ENCODE data around the gene ROR1. TPM values are rescaled to one million over a fixed set of nuclear protein-coding genes. Genes with fewer than 3 reads are reported as not detected.

The ROR1 gene
- total and polyA plus RNA-seq, 2 experiments from 2014 or later: 27.6 to 47.8 TPM

- Histone ChIP-seq H3K36me3 (no peaks in the 10 kb centered on the region), H3K27me3 (no peaks in the 10 kb centered on the region), H3K4me3 (no peak overlapping the region), H3K9me3 (ENCODE audit: low read depth) (no peaks in the 10 kb centered on the region), H3K4me1 (ENCODE audit: low read depth) (no peaks in the 10 kb centered on the region), H3K27ac (no peak overlapping the region)
- DNase-seq (ENCODE audit: low read depth in 1 of 2, low spot score in 1 of 2): no peak
- no peak for TF ChIP-seq CTCF (IDR thresholded peaks at IDR 0.05; ENCODE audit: low read depth, low read length)
These were observed 348.8 kb downstream of the ROR1 start for GRCh38 chr1:64122588-64122987.

GRCh38 chr1:64124704-64125440 lies 351.1 kb downstream of the ROR1 start:
- H3K27me3 ChIP-seq: no peaks in the 10 kb centered on the region
- no peak overlapping the region for H3K27ac ChIP-seq
- no peak overlapping the region for H3K4me3 ChIP-seq
- TF ChIP-seq CTCF (IDR thresholded peaks at IDR 0.05; ENCODE audit: low read depth, low read length): no peak
- no peaks in the 10 kb centered on the region for H3K9me3 ChIP-seq (ENCODE audit: low read depth)
- H3K4me1 ChIP-seq (ENCODE audit: low read depth): peaks cover 12% of the 10 kb centered on the region
- no peaks in the 10 kb centered on the region for H3K36me3 ChIP-seq
- DNase-seq (ENCODE audit: low read depth in 1 of 2, low spot score in 1 of 2): no peak

- peaks cover 20% of the 10 kb centered on the region for H3K4me1 ChIP-seq (ENCODE audit: low read depth)
- DNase-seq (ENCODE audit: low read depth in 1 of 2, low spot score in 1 of 2): no peak
- no peaks in the 10 kb centered on the region for H3K36me3 ChIP-seq
- no peak overlapping the region for H3K27ac ChIP-seq
- no peak overlapping the region for H3K4me3 ChIP-seq
- no peaks in the 10 kb centered on the region for H3K9me3 ChIP-seq (ENCODE audit: low read depth)
- H3K27me3 ChIP-seq: no peaks in the 10 kb centered on the region
- no peak for TF ChIP-seq CTCF (IDR thresholded peaks at IDR 0.05; ENCODE audit: low read depth, low read length)
These were observed 352.8 kb downstream of the ROR1 start for GRCh38 chr1:64126581-64126980.

- DNase-seq (ENCODE audit: low read depth in 1 of 2, low spot score in 1 of 2): no peak
- Histone ChIP-seq H3K36me3 (no peaks in the 10 kb centered on the region), H3K9me3 (ENCODE audit: low read depth) (no peaks in the 10 kb centered on the region), H3K27ac (no peak overlapping the region), H3K4me1 (ENCODE audit: low read depth) (peaks cover 20% of the 10 kb centered on the region), H3K4me3 (no peak overlapping the region), H3K27me3 (no peaks in the 10 kb centered on the region)
- TF ChIP-seq CTCF (IDR thresholded peaks at IDR 0.05; ENCODE audit: low read depth, low read length): no peak
These were observed 353.5 kb downstream of the ROR1 start for GRCh38 chr1:64127297-64127696.

GRCh38 chr1:64129701-64130100 lies 355.9 kb downstream of the ROR1 start:
- DNase-seq (ENCODE audit: low read depth in 1 of 2, low spot score in 1 of 2): no peak
- Histone ChIP-seq H3K36me3 (no peaks in the 10 kb centered on the region), H3K4me1 (ENCODE audit: low read depth) (peaks cover 20% of the 10 kb centered on the region), H3K27ac (peak overlapping the region; percentile 37), H3K27me3 (no peaks in the 10 kb centered on the region), H3K4me3 (no peak overlapping the region), H3K9me3 (ENCODE audit: low read depth) (no peaks in the 10 kb centered on the region)
- no peak for TF ChIP-seq CTCF (IDR thresholded peaks at IDR 0.05; ENCODE audit: low read depth, low read length)
